H1 (cell line): Measurements from ENCODE around the gene DCAF6. TPM values are rescaled to one million over a fixed set of nuclear protein-coding genes. Genes with fewer than 3 reads are reported as not detected.

Experiments
- CHD7 ChIP-seq: fragments of 300-600 bp; sonication (generic); IDR thresholded peaks from 2 replicates; pipeline ENCODE4 v1.7.1; 2012; ENCODE audit warnings: low read length, moderate library complexity, mild to moderate bottlenecking, inconsistent platforms; ENCODE audit not compliant: insufficient replicate concordance
- polyA plus RNA-seq, 7 experiments: library from polyadenylated mRNA; depleted of rRNA in 3 of 7; stranded (reverse) in 5 of 7; unstranded in 2 of 7; fragments of >200 nt in 5 of 7; fragments of 200-250 nt in 2 of 7; gene quantifications; 1 replicate in 5 of 7; 2 replicates in 1 of 7; 4 replicates in 1 of 7; pipeline versions ENCODE4 v1.2.1 to v1.2.3, GENCODE V29; 2011 to 2013; ENCODE audit warnings: missing spikeins in 2 of 7, mixed read lengths in 2 of 7
- total RNA-seq: library from RNA; stranded (reverse); fragmentation: NEBNext Ultra II Directional; extraction: Animal tissue kit (Norgen Biotek cat#: 25700); gene quantifications from 2 replicates; pipeline ENCODE4 v1.2.1, GENCODE V29; 2021

Gene DCAF6
- total and polyA plus RNA-seq, 2 of the 8 experiments (the other 6 are each of a cell fraction or from before 2014, with no cell fraction given), result 12.3 to 17.4 TPM

GRCh38 chr1:167898578-167899222 lies 37.8 kb upstream of the DCAF6 start (continued):
- no peak for TF ChIP-seq CHD7
- TF ChIP-seq, all 59 proteins: peak for 0
